ENCODE data around the gene METTL25. TPM values are rescaled to one million over a fixed set of nuclear protein-coding genes. Genes with fewer than 3 reads are reported as not detected.

Gene METTL25
- 10 to 100 TPM; 11.4 to 24.7 (median 20.0) TPM for total RNA-seq

GRCh38 chr12:82358200-82359114 lies at the start of gene METTL25, which contains the start of gene CCDC59:
METTL25 (plus strand) TSS chr12:82358529; CDS start chr12:82358566, 37 bp downstream.
CCDC59 (minus strand) TSS chr12:82358387; CDS start chr12:82358376, 11 bp downstream.
- Histone ChIP-seq H3K4me3 (peak within 1 kb of the TSS; percentile 65 to 91 (median 80)), H3K4me1 (peaks cover 0 to 32% (median 10%) of the 10 kb centered on the region in 4 donors), H3K9me3 (no peaks in the 10 kb centered on the region), H3K27me3 (no peaks in the 10 kb centered on the region), H3K36me3 (peaks cover 0 to 30% (median 0%) of the 10 kb centered on the region in 3 donors), H3K27ac (peak within 1 kb of the TSS; percentile 89 to 99 (median 91))
- peak; percentile 96 to 99 (median 98) for DNase-seq
- TF ChIP-seq CTCF (IDR thresholded peaks at IDR 0.05): peak; percentile 82 to 100 (median 97)
- peak; percentile 64 to 81 for TF ChIP-seq POLR2A (IDR thresholded peaks at IDR 0.05)

GRCh38 chr12:82314406-82314892 lies 43.9 kb upstream of the METTL25 start:
- no peaks in the 10 kb centered on the region for H3K27me3 ChIP-seq
- peak in 1 of 3 donors; percentile 54 for DNase-seq
- H3K36me3 ChIP-seq: no peaks in the 10 kb centered on the region
- no peak overlapping the region for H3K4me3 ChIP-seq
- H3K9me3 ChIP-seq: no peaks in the 10 kb centered on the region
- no peaks in the 10 kb centered on the region for H3K4me1 ChIP-seq
- H3K27ac ChIP-seq: no peak overlapping the region
- no peak for TF ChIP-seq POLR2A (IDR thresholded peaks at IDR 0.05)
- TF ChIP-seq CTCF (IDR thresholded peaks at IDR 0.05): no peak

GRCh38 chr12:82319276-82319675 lies 39.1 kb upstream of the METTL25 start:
- no peak overlapping the region for H3K27ac ChIP-seq

GRCh38 chr12:82325540-82326336 lies 32.6 kb upstream of the METTL25 start:
- no peak for DNase-seq
- TF ChIP-seq CTCF (IDR thresholded peaks at IDR 0.05) (no peak), POLR2A (IDR thresholded peaks at IDR 0.05) (no peak)
- H3K27me3 ChIP-seq: no peaks in the 10 kb centered on the region
- no peaks in the 10 kb centered on the region for H3K9me3 ChIP-seq
- no peak overlapping the region for H3K4me3 ChIP-seq
- H3K4me1 ChIP-seq: no peaks in the 10 kb centered on the region
- H3K27ac ChIP-seq: no peak overlapping the region
- H3K36me3 ChIP-seq: no peaks in the 10 kb centered on the region

More at GRCh38 chr12:82319276-82319675, 39.1 kb upstream of the METTL25 start:
- Histone ChIP-seq H3K9me3 (no peaks in the 10 kb centered on the region), H3K4me1 (no peaks in the 10 kb centered on the region), H3K36me3 (no peaks in the 10 kb centered on the region), H3K27me3 (no peaks in the 10 kb centered on the region), H3K4me3 (no peak overlapping the region)
- no peak for DNase-seq
- TF ChIP-seq POLR2A (IDR thresholded peaks at IDR 0.05) (no peak), CTCF (IDR thresholded peaks at IDR 0.05) (no peak)

GRCh38 chr12:82326905-82327503 lies 31.3 kb upstream of the METTL25 start:
- Histone ChIP-seq H3K4me1 (no peaks in the 10 kb centered on the region), H3K27me3 (no peaks in the 10 kb centered on the region), H3K36me3 (no peaks in the 10 kb centered on the region), H3K4me3 (no peak overlapping the region), H3K27ac (no peak overlapping the region), H3K9me3 (no peaks in the 10 kb centered on the region)
- DNase-seq: no peak
- TF ChIP-seq CTCF (IDR thresholded peaks at IDR 0.05) (peak in 4 of 6 experiments; percentile 34 to 56 (median 44)), POLR2A (IDR thresholded peaks at IDR 0.05) (no peak)
